AG09309 (cell line): Measurements from ENCODE around the gene CBR3.
A peak's percentile ranks its signal among the peaks of the same experiment; 100 is the strongest.
"Not testable (repeated sequence)": the region's sequence is repeated elsewhere in the genome, so short reads cannot be mapped to it uniquely, and the experiment has no call there.

Experiments
- DNase-seq: peaks from one replicate; pipeline ENCODE4 v3.0.0-alpha.2; 2010; ENCODE audit warnings: low read depth
- H3K4me3 ChIP-seq: 2 replicates; pipeline ENCODE4 v1.5.1; 2011; ENCODE audit warnings: mild to moderate bottlenecking, low read depth, low read length, moderate library complexity; ENCODE audit not compliant: control insufficient read depth
- TF ChIP-seq, protein P1 (sequence below): IDR thresholded peaks from 2 replicates; pipeline ENCODE4 v1.5.1; 2011; ENCODE audit warnings: mild to moderate bottlenecking, low read depth, low read length, inconsistent platforms; ENCODE audit not compliant: insufficient read depth, control insufficient read depth; ENCODE audit errors: missing control alignments

CBR3 gene

DNA sequence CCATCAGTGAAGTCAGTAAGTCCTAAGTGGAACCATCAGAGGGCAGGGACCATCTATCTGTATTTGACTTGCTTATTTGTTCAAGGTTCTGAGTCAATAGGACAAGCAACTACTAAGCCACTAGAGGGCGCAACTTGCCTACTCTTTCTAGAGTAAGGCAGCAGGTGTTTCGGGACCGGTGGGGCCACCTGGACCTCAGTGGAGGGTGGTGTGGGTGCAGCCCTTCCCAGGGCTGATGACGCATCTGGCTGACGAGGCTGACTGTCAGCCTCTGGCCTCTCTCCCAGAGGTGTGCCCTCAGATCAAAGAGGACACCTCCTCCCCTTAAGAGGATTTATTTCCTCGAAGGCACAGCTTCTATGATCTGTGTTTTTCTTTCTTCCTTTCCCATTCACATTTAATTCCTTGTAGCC, 6.6 kb downstream of the CBR3 start:
- DNase-seq: no peak
- no peak overlapping the region for H3K4me3 ChIP-seq
- TF ChIP-seq, protein P1, sequence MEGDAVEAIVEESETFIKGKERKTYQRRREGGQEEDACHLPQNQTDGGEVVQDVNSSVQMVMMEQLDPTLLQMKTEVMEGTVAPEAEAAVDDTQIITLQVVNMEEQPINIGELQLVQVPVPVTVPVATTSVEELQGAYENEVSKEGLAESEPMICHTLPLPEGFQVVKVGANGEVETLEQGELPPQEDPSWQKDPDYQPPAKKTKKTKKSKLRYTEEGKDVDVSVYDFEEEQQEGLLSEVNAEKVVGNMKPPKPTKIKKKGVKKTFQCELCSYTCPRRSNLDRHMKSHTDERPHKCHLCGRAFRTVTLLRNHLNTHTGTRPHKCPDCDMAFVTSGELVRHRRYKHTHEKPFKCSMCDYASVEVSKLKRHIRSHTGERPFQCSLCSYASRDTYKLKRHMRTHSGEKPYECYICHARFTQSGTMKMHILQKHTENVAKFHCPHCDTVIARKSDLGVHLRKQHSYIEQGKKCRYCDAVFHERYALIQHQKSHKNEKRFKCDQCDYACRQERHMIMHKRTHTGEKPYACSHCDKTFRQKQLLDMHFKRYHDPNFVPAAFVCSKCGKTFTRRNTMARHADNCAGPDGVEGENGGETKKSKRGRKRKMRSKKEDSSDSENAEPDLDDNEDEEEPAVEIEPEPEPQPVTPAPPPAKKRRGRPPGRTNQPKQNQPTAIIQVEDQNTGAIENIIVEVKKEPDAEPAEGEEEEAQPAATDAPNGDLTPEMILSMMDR: peak; percentile 84

DNA sequence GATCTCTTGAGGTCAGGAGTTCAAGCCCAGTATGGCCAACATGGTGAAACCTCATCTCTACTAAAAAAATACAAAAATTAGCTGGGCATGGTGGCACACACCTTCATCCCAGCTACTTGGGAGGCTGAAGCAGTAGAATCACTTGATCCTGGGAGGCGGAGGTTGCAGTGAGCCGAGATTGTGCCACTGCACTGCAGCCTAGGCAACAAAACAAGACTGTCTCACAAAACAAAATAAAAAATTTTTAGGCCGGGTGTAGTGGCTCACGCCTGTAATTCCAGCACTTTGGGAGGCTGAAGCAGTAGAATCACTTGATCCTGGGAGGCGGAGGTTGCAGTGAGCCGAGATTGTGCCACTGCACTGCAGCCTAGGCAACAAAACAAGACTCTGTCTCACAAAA, 9.4 kb downstream of the CBR3 start:
- DNase-seq, H3K4me3 ChIP-seq: not testable (repeated sequence)

DNA sequence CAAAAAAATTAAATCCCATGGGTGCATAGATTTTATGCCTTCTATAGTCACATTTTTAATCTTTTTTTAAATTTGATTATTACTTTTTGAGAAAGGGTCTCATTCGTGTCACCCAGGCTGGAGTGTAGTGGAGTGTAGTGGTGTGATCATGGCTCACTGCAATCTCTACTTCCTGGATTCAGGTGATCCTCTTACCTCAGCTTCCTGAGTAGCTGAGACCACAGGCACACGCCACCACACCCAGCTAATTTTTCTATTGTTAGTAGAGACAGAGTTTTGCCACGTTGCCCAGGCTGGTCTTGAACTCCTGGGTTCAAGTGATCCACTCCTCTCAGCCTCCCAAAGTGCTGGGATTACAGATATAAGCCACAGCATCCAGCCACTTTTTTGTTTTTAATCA, 10.4 kb downstream of the CBR3 start:
- TF ChIP-seq, protein P1: no peak
- no peak overlapping the region for H3K4me3 ChIP-seq
- no peak for DNase-seq

DNA sequence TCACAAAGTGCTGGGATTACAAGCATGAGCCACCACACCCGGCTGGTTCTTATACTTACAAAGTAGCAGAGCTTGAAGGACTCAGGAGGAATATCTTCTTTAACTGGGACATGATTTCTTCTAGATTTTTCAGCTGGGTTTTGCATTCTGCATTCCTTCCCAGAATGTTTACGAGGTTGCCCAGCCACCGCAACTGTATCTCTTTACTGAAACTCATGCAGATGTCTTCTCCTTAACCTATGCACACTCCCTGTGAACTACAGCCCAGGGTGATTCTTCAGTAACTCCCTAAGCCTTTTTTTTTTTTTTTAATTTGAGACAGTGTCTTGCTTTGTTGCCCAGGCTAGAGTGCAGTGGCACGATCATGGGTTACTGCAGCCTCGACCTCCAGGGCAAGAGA, 13.0 kb downstream of the CBR3 start:
- TF ChIP-seq, protein P1: no peak
- no peak for DNase-seq

DNA sequence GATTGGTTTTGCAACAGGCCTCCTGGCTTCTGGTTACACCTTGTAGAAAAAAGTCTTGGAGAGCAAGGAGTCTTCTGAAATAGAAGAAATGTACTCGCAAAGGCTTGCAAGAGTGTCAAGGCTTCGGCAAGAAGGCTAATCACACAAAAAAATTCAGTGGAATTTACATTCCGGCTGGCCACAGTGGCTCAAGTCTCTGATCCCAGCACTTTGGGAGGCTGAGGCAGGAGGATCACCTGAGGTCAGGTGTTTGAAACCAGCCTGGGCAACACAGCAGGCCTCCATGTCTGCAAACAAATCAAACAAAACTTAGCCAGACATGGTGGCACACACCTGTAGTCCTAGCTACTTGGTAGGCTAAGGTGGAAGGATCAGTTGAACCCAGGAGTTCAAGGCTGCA, 14.0 kb downstream of the CBR3 start:
- TF ChIP-seq, protein P1: no peak
- DNase-seq: no peak
- no peak overlapping the region for H3K4me3 ChIP-seq

More for the DNA sequence above, 13.0 kb downstream of the CBR3 start:
- no peak overlapping the region for H3K4me3 ChIP-seq

DNA sequence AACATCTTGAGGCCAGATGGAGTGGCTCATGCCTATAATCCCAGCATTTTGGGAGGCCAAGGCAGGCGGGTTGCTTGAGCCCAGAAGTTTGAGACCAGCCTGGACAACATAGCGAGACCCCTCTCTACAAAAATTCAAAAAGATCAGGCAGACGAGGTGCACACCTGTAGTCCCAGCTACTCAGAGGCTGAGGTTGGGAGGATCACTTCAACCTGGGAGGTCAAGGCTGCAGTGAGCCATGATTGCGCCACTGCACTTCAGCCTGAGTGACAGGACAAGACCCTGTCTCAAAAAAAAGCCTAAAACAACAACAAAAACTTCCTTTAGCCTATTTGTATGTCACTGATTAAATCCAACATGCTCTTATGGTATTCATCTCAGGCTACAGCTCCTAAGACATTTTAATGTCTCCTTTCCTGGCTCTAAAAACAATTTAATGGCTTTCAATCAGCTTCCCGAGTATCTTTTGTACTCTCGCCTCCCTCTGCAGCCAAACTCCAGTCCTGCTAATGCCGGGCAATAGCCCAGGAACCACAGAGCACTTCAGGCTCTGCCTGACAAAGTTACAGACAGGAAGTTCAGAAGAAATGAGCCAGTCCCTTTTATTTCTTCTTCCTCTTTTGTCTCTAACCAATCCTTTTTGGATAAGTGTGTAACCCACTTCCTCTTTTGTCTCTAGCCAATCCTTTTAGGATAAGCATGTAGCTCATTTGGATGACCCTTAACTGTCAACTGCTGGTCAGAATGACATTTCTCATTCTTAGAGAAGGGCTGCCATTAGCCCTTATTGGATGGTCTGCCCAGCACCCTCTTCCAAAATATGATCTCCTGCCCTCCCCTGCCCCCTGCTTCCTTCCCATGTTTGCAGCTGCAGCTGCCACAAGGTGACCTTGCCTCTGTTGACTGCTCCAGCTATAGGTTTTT, 15.2 kb downstream of the CBR3 start:
- TF ChIP-seq, protein P1: no peak
- no peak for DNase-seq
- no peak overlapping the region for H3K4me3 ChIP-seq

DNA sequence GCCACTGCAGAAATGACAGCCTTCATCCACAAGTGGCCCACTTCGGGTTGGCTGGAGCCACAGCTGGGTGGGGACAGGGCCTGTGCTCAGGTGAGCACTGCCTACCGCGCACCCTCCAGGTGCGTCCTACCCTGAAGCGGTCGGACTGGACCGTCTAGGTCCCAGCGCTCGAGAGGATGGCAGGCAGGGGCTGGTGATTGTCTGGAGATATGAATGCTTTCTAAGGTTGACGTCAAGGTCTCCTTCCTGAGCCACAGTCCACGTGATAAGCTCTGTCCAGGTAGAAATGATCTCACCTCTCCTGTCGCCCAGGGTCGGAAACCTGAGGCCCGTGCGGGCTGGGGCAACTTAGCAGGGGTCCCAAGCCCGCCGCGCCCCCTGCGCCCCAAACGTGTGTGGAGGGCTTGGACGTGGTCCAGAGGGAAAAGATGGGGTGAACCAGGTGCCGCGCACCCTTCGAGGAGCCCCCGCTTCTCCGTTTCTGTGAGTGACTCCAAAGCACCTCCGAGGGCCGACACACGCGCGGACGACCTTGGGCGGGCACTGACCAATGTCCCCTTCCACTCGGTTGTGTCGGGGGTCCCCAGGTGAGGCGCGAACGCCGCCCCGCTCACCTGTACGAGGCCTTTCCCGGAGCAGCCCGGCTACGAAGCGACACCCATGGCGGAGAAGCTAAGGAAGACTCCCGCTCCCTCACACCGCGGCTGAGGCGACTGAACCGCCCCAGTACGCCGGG, 20.9 kb downstream of the CBR3 start:
- peak overlapping the region; percentile 96 for H3K4me3 ChIP-seq
- TF ChIP-seq, protein P1: no peak
- DNase-seq: no peak
